Epithelial cell of esophagus (primary cell): ENCODE measurements around the gene BDKRB2.

Experiments
- DNase-seq: peaks from one replicate; pipeline ENCODE4 v3.0.0; 2010; ENCODE audit warnings: low read depth
- H3K4me3 ChIP-seq: 2 replicates; pipeline ENCODE4 v1.5.1; 2011; ENCODE audit warnings: mild to moderate bottlenecking, low read length, control low read depth
- TF ChIP-seq, protein P1 (sequence below): IDR thresholded peaks from 2 replicates; pipeline ENCODE4 v1.5.1; 2011; ENCODE audit warnings: low read depth, mild to moderate bottlenecking, low read length, control low read depth, inconsistent platforms; ENCODE audit not compliant: insufficient read depth; ENCODE audit errors: missing control alignments

BDKRB2 gene

GRCh38 chr14:96207686-96208085 is 3.0 kb downstream of the BDKRB2 start:
- TF ChIP-seq, protein P1, sequence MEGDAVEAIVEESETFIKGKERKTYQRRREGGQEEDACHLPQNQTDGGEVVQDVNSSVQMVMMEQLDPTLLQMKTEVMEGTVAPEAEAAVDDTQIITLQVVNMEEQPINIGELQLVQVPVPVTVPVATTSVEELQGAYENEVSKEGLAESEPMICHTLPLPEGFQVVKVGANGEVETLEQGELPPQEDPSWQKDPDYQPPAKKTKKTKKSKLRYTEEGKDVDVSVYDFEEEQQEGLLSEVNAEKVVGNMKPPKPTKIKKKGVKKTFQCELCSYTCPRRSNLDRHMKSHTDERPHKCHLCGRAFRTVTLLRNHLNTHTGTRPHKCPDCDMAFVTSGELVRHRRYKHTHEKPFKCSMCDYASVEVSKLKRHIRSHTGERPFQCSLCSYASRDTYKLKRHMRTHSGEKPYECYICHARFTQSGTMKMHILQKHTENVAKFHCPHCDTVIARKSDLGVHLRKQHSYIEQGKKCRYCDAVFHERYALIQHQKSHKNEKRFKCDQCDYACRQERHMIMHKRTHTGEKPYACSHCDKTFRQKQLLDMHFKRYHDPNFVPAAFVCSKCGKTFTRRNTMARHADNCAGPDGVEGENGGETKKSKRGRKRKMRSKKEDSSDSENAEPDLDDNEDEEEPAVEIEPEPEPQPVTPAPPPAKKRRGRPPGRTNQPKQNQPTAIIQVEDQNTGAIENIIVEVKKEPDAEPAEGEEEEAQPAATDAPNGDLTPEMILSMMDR: no peak
- no peak overlapping the region for H3K4me3 ChIP-seq
- peak; percentile 70 for DNase-seq

DNA sequence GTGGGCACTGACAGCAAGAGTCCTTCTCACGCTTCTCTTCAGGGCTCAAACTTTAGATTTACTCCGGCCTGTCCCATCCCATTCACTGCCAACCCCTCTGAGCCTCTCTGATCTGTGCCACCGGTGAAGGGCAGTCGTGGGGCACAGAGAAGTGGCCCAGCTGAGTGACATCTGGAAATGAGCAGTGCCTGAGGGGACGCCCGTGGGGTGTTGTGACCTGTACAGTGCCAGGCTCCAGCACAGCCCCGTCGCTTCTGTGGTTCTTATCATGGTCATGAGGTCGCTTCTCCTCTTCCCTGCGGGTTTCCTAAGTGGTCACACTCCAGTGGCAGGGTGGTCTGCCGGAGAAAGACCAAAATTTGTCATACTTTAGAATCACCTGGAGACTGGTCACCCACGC is 4.1 kb downstream of the BDKRB2 start:
- DNase-seq: no peak
- no peak overlapping the region for H3K4me3 ChIP-seq
- TF ChIP-seq, protein P1: no peak

DNA sequence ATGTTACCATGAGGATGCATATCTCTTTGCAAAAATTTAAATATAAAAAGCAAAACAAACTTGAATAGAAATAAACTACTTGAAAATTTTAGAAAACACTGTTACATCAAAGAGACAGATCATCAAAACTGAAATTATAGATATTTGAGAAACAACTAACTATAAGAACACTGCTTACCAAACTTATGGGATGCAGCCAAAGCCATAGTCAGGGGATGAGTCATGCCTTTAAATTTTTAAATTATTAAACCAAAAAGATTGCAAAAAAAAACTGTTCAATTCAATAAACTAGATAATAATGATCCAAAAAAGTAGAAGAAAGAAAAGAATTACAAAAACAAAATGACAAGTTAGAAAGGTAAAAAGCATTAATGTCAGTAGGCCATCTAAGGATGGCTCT is 7.5 kb downstream of the BDKRB2 start:
- no peak for DNase-seq
- no peak overlapping the region for H3K4me3 ChIP-seq
- TF ChIP-seq, protein P1: no peak

DNA sequence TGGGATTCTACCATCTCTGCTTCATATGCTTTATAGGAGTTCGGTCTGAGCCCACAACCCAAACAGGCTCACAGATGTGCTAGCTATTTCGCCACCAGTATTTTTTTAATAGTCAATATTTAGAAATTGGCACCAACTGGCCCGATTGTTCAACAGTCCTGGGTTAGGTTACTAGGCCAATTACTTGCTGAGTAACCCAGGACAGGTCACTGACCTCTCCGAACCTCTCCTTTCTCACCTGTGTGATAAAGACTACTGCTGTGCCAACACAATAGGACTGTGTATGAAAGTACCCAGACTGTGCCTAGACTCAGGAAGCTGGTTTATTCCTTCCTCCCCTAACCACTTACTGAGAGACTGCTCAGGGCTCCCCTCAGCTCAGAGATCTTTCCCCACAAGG is 8.3 kb downstream of the BDKRB2 start:
- H3K4me3 ChIP-seq: no peak overlapping the region
- TF ChIP-seq, protein P1: no peak
- no peak for DNase-seq

DNA sequence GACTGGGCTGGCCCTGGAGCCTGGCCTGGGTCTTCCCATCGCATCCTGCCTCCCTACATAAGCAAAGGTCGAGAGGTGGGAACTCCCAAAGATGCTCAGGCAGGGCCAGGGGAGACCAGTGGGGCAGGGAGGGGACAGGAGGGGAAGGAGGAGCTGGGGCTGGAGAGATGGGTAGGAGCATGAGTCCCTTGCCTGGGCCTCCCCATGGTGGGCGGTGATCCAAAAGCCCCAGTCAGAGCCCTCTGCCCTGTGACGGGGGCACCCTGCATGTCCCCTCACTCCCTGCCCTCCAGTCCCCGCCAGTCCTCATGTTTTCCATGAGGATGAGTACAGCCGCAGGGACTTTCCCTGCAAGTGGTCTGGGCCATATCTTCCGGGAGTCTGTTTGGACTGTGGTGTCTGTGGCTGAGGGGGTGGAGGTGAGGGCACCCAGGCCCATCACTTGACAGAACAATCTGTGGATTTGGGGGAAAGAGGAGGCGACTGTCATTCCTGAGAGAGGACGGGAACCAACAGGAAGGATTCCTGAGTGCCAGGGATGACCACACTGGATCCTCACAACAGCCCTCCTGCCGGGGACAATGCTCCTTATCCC is 9.3 kb downstream of the BDKRB2 start:
- TF ChIP-seq, protein P1: no peak
- DNase-seq: no peak
- H3K4me3 ChIP-seq: no peak overlapping the region

DNA sequence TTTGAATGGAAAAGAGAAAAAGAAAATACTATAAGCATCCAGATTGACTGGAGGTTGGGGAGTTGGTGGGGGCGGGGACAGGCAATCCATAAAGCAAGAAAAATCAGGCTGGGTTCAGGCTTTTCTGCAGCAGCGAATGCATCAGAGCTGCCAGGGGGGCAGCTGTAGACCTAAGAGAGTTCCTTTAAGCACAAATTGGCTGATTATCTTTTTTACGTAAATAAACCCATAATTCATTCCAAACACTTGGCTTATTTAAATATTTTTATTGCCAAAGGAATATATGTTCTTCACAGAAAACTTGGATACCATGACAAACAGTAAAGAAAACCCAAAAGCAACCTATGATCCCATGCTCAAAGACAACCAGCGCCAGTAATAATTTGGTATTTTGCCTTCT is 10.2 kb downstream of the BDKRB2 start:
- no peak for DNase-seq
- H3K4me3 ChIP-seq: no peak overlapping the region
- TF ChIP-seq, protein P1: no peak

DNA sequence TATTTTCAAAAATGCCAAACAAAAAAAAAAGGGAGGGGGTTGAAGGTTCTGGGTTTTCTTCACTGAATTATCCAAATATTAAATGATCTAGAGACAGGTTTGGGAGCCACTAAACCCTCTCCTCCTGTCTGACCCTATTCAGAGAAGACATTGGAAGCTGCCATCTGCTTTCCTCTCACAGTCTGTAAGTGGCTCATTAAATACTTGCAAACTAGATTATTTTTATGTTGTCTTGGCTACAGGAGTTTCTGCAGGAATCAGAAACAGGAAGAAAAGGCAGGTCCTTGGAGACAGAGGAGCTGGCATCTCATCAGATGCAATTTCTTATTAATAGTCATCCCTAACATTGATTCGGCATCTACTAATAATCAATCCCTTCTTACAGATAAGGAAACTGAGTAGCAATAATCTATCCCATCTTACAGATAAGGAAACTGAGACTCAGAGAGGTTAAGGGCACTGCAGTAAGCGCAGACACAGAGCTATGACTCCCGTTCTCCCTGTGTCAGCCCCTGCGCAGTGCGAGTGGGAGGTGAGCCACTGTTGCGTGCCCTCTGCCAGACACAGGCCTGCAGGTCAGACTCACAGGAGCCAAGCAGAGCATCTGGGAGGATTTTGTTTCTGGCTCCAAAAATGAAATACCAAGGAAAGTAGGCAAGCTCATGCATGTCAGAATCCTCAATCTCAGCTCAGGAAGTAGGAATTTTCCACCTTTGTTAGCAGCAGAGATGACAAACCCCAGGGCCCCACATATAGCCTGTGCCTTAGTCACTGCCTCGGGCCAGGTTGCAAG is 11.0 kb downstream of the BDKRB2 start:
- TF ChIP-seq, protein P1: no peak
- peak; percentile 79 for DNase-seq
- H3K4me3 ChIP-seq: no peak overlapping the region
